A549 (cell line): ENCODE results near the gene DLG2. TPM values are rescaled to one million over a fixed set of nuclear protein-coding genes. Genes with fewer than 3 reads are reported as not detected.

Experiments used
- ATAC-seq, 2 experiments: fragments of 200-7000 bp in 1 of 2; fragments of >200 bp in 1 of 2; cut with Nextera tagmentation in 1 of 2; cut with Tn5 transposase in 1 of 2; 3 replicates each; pipeline versions ENCODE4 v1.8.0 to v1.9.1; 2018 to 2020; ENCODE audit warnings: mild to moderate bottlenecking in 1 of 2, moderate library complexity in 1 of 2
- CTCF ChIA-PET: fragments of 300-600 bp; sonication (Branson Sonifier 250); formaldehyde crosslinking; extraction: SDS; loops from one replicate; lab custom pipeline; 2021; ENCODE audit warnings: antibody characterized with exemption, inconsistent platforms; lab: Yijun Ruan, JAX
- POLR2A ChIA-PET: fragments of 350-600 bp; formaldehyde crosslinking; extraction: SDS; loops from one replicate; lab custom pipeline; 2021; ENCODE audit warnings: antibody characterized with exemption, inconsistent platforms; lab: Yijun Ruan, JAX
- DNase-seq, 2 experiments: peaks; one replicate each; pipeline versions ENCODE4 v3.0.0 to v3.0.0-alpha.2; 2011 to 2016; ENCODE audit warnings: low read depth in 1 of 2, low spot score in 1 of 2
- FAIRE-seq: peaks from 2 replicates; lab custom pipeline; 2011; peaks lifted over from hg19 to GRCh38; lab: Jason Lieb, UNC
- H3K27ac ChIP-seq, 2 experiments: fragments of >200 bp; sonication (Bioruptor Twin); formaldehyde crosslinking; 3 replicates each; pipeline ENCODE4 v1.5.1; 2016 to 2017
- H3K4me1 ChIP-seq: fragments of >200 bp; sonication (Bioruptor Twin); formaldehyde crosslinking; 3 replicates; pipeline ENCODE4 v1.6.1; 2016
- H3K4me2 ChIP-seq: fragments of >200 bp; sonication (Bioruptor Twin); formaldehyde crosslinking; 3 replicates; pipeline ENCODE4 v1.6.1; 2016
- H3K4me3 ChIP-seq: fragments of >200 bp; sonication (Bioruptor Twin); formaldehyde crosslinking; 3 replicates; pipeline ENCODE4 v1.5.1; 2016
- H3K9me3 ChIP-seq: fragments of >200 bp; sonication (Bioruptor Twin); formaldehyde crosslinking; 3 replicates; pipeline ENCODE4 v1.6.1; 2016
- CEBPB ChIP-seq, 2 experiments: fragments of >200 bp in 1 of 2; sonication (Bioruptor Twin) in 1 of 2; formaldehyde crosslinking in 1 of 2; IDR thresholded peaks; 2 replicates each; pipeline ENCODE4 v1.6.1; 2012 to 2016
- CHD2 ChIP-seq: fragments of 150-350 bp; IDR thresholded peaks from 2 replicates; pipeline ENCODE4 v1.6.1; 2014; ENCODE audit warnings: low read length; ENCODE audit not compliant: partially characterized antibody
- CTCF ChIP-seq: fragments of >200 bp; sonication (Bioruptor Twin); formaldehyde crosslinking; IDR thresholded peaks from 3 replicates; pipeline ENCODE4 v1.5.1; 2016
- EP300 ChIP-seq, 2 experiments: fragments of >200 bp; sonication (Bioruptor Twin); formaldehyde crosslinking; IDR thresholded peaks; 2 replicates in 1 of 2; 3 replicates in 1 of 2; pipeline ENCODE4 v1.6.1; 2016 to 2017
- FOSL2 ChIP-seq, 2 experiments: fragments of 450-650 bp in 1 of 2; fragments of >200 bp in 1 of 2; sonication (Bioruptor Twin) in 1 of 2; formaldehyde crosslinking; IDR thresholded peaks; 2 replicates each; pipeline versions ENCODE4 v1.5.0 to v1.6.1; 2016 to 2020; ENCODE audit warnings: mild to moderate bottlenecking in 1 of 2, moderate library complexity in 1 of 2
- FOXS1 ChIP-seq: fragments of 250-450 bp; sonication (Bioruptor Pico); IDR thresholded peaks from 2 replicates; pipeline ENCODE4 v1.5.0; 2020; ENCODE audit warnings: mild to moderate bottlenecking, moderate library complexity
- HMGXB4 ChIP-seq: fragments of 250-450 bp; sonication (Bioruptor Pico); IDR thresholded peaks from 2 replicates; pipeline ENCODE4 v1.5.0; 2021; ENCODE audit warnings: mild to moderate bottlenecking, moderate library complexity, borderline replicate concordance
- HOXA7 ChIP-seq: fragments of 250-450 bp; sonication (Bioruptor Pico); IDR thresholded peaks from 2 replicates; pipeline ENCODE4 v1.5.0; 2020; ENCODE audit warnings: mild to moderate bottlenecking, moderate library complexity
- JUN ChIP-seq, 2 experiments: fragments of >200 bp; sonication (Bioruptor Twin); formaldehyde crosslinking; IDR thresholded peaks; 2 replicates in 1 of 2; 3 replicates in 1 of 2; pipeline ENCODE4 v1.6.1; 2016 to 2017
- JUNB ChIP-seq: fragments of >200 bp; sonication (Bioruptor Twin); formaldehyde crosslinking; IDR thresholded peaks from 2 replicates; pipeline ENCODE4 v1.6.1; 2016
- KDM5A ChIP-seq: fragments of 200-600 bp; sonication (generic); IDR thresholded peaks from 2 replicates; pipeline ENCODE4 v1.6.1; 2016; ENCODE audit warnings: antibody characterized with exemption, mild to moderate bottlenecking
- MAFK ChIP-seq: fragments of 450-650 bp; IDR thresholded peaks from 2 replicates; pipeline ENCODE4 v1.6.1; 2014; ENCODE audit not compliant: partially characterized antibody
- NR3C1 ChIP-seq: fragments of >200 bp; sonication (Bioruptor Twin); formaldehyde crosslinking; IDR thresholded peaks from 3 replicates; pipeline ENCODE4 v1.6.1; 2017
- PBX3 ChIP-seq: IDR thresholded peaks from 2 replicates; pipeline ENCODE4 v1.6.1; 2012
- POLR2AphosphoS2 ChIP-seq: conservative IDR thresholded peaks from 2 replicates; pipeline ENCODE4 v1.6.1; 2012; ENCODE audit warnings: low read length, improper control_type of control experiment, inconsistent platforms
- RFX5 ChIP-seq: fragments of 450-650 bp; IDR thresholded peaks from 2 replicates; pipeline ENCODE4 v1.7.1; 2014; ENCODE audit warnings: antibody characterized with exemption, mild to moderate bottlenecking, moderate library complexity
- ZC3H11A ChIP-seq: fragments of 450-650 bp; IDR thresholded peaks from 2 replicates; pipeline ENCODE4 v1.6.1; 2014; ENCODE audit warnings: antibody characterized with exemption, mild to moderate bottlenecking
- ZFP36 ChIP-seq: fragments of 450-650 bp; IDR thresholded peaks from 2 replicates; pipeline ENCODE4 v1.6.1; 2014; ENCODE audit warnings: borderline replicate concordance; ENCODE audit not compliant: partially characterized antibody
- ZNF302 ChIP-seq: fragments of 250-450 bp; sonication (Bioruptor Pico); IDR thresholded peaks from 2 replicates; pipeline ENCODE4 v1.9.0; 2021; ENCODE audit warnings: inconsistent platforms, mild to moderate bottlenecking, moderate library complexity
- WGBS: methylation state at CpG from one replicate; pipeline ENCODE4 v1.1.6; 2017; ENCODE audit errors: missing lambda C conversion rate; 5-methylcytosine and 5-hydroxymethylcytosine counted together
- polyA plus RNA-seq, 4 experiments: library from polyadenylated mRNA; depleted of rRNA in 3 of 4; stranded (reverse); fragments of >200 nt; fragmentation: RNase III in 1 of 4; extraction: RNeasy Plus Mini Kit Qiagen cat#74134 plus additional on column Dnase treatment in 1 of 4; gene quantifications; 2 replicates in 3 of 4; 3 replicates in 1 of 4; pipeline ENCODE4 v1.2.3, GENCODE V29; 2011 to 2017
- TF ChIP-seq, protein P1 (sequence below): fragments of 250-450 bp; sonication (Bioruptor Pico); IDR thresholded peaks from 2 replicates; pipeline ENCODE4 v1.5.0; 2020; ENCODE audit warnings: low read depth, mild to moderate bottlenecking, moderate library complexity
- TF ChIP-seq, protein P2 (sequence below): IDR thresholded peaks from 2 replicates; pipeline ENCODE4 v1.6.1; 2012
- TF ChIP-seq, protein P3 (sequence below): fragments of >200 bp; sonication (Bioruptor Twin); formaldehyde crosslinking; IDR thresholded peaks from 3 replicates; pipeline ENCODE4 v1.6.1; 2016
- TF ChIP-seq, protein P4 (sequence below): fragments of >200 bp; sonication (Bioruptor Twin); formaldehyde crosslinking; IDR thresholded peaks from 2 replicates; pipeline ENCODE4 v1.6.1; 2016

The DLG2 gene
- polyA plus RNA-seq, 2 of the 4 experiments (the other 2 are of a cell fraction) = 0.26 to 0.79 TPM

DNA sequence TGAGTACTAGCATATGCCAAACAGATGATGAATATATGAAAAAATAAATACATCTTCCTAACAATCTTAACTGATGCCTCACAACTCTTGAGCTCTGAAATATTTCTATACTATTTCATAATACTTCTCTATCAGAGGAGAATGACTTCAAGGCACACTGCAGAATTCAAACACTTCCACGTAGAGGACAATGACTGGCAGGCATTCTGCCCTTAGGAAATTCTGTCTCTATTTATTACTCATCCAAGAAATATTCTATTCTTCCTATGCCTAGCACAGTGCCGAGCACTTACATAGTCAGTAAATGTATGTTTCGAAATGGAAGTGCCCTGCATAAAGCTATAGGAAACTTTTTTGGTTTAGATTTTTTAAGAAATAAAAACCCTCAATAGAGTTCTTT, 809.1 kb downstream of the DLG2 start:
- 1% methylated on average over 3 of the region's 3 CpGs for WGBS
- H3K4me2 ChIP-seq = peak overlapping the region; percentile 7; the same call in 2 of the 3 replicates
- H3K9me3 ChIP-seq = no peaks in the 10 kb centered on the region
- peak; percentile 31; the same call in 1 of the 2 replicates for TF ChIP-seq JUNB
- TF ChIP-seq POLR2AphosphoS2 = no peak
- peak in 1 of 2 experiments; percentile 63; a peak in 2 of 4 replicates for TF ChIP-seq CEBPB (IDR thresholded peaks at IDR 0.05)
- TF ChIP-seq, protein P1, sequence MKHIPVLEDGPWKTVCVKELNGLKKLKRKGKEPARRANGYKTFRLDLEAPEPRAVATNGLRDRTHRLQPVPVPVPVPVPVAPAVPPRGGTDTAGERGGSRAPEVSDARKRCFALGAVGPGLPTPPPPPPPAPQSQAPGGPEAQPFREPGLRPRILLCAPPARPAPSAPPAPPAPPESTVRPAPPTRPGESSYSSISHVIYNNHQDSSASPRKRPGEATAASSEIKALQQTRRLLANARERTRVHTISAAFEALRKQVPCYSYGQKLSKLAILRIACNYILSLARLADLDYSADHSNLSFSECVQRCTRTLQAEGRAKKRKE (CRISPR knock-in tag) = no peak
- no peak overlapping the region for H3K27ac ChIP-seq
- H3K4me1 ChIP-seq = peaks cover 11% of the 10 kb centered on the region; the same call in 1 of the 3 replicates
- FAIRE-seq = no peak
- no peak overlapping the region for H3K4me3 ChIP-seq
- ChIA-PET CTCF (no interaction called here), POLR2A (interaction anchor here (0.7 kb wide), 1 partner anchor 847 kb away, joined by 3 read pairs; the partner anchor contains the start of gene CREBZF)
- peak in 1 of 2 experiments; percentile 29 for DNase-seq
- peak; percentile 60 to 85; a peak in 5 of 6 replicates for ATAC-seq

DNA sequence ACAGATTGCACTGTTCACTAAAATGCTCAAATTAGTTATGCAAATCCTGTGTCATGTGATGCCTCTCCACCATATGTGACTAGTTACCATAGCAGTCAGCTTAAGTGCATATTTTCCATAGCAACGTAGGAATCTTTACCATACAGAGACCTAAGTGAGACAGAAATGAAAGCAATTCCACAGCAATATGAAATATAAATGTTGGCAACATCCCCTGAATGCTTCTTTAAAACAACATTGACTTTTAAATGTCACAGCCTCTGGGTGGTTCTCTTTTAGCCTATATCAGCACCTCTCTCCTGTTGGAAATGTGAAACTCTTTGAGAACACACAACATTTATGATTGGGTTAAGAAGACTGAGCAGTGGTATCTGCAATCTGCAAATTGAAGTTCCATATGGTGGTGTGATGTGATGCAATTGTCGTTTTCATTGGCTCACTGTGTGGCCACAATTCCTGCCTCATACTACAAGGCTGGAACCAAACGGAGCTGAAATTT, 814.6 kb downstream of the DLG2 start:
- ChIA-PET POLR2A (no interaction called here), CTCF (no interaction called here)
- H3K4me2 ChIP-seq = no peak overlapping the region
- 12% methylated on average over 3 of the region's 3 CpGs for WGBS
- no peak overlapping the region for H3K27ac ChIP-seq
- H3K4me1 ChIP-seq = no peaks in the 10 kb centered on the region
- no peaks in the 10 kb centered on the region for H3K9me3 ChIP-seq
- H3K4me3 ChIP-seq = no peak overlapping the region
- no peak for ATAC-seq
- FAIRE-seq = no peak
- DNase-seq = no peak
- TF ChIP-seq ZFP36 (no peak), CTCF (no peak), HOXA7 (CRISPR knock-in tag) (no peak), JUN (IDR thresholded peaks at IDR 0.05) (no peak), CHD2 (no peak), HMGXB4 (CRISPR knock-in tag) (no peak), FOXS1 (no peak), KDM5A (no peak), CEBPB (IDR thresholded peaks at IDR 0.05) (no peak), MAFK (no peak), RFX5 (no peak), ZNF302 (CRISPR knock-in tag) (no peak), FOSL2 (IDR thresholded peaks at IDR 0.05) (no peak), FOSL2 (CRISPR knock-in tag; IDR thresholded peaks at IDR 0.05) (no peak), ZC3H11A (no peak), NR3C1 (no peak), EP300 (IDR thresholded peaks at IDR 0.05) (no peak), PBX3 (no peak)
- TF ChIP-seq, protein P2, sequence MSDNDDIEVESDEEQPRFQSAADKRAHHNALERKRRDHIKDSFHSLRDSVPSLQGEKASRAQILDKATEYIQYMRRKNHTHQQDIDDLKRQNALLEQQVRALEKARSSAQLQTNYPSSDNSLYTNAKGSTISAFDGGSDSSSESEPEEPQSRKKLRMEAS = no peak
- TF ChIP-seq, protein P3, sequence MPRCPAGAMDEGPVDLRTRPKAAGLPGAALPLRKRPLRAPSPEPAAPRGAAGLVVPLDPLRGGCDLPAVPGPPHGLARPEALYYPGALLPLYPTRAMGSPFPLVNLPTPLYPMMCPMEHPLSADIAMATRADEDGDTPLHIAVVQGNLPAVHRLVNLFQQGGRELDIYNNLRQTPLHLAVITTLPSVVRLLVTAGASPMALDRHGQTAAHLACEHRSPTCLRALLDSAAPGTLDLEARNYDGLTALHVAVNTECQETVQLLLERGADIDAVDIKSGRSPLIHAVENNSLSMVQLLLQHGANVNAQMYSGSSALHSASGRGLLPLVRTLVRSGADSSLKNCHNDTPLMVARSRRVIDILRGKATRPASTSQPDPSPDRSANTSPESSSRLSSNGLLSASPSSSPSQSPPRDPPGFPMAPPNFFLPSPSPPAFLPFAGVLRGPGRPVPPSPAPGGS = no peak
- TF ChIP-seq, protein P4, sequence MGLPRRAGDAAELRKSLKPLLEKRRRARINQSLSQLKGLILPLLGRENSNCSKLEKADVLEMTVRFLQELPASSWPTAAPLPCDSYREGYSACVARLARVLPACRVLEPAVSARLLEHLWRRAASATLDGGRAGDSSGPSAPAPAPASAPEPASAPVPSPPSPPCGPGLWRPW = no peak
